ENCODE measurements around the gene DIP2C.

GRCh38 chr10:381805-382204, 307.7 kb downstream of the DIP2C start:
- TF ChIP-seq FOXM1 (IDR thresholded peaks at IDR 0.05; ENCODE audit: borderline replicate concordance), result no peak
- TF ChIP-seq SP1 (IDR thresholded peaks at IDR 0.05), result no peak
- no peak for TF ChIP-seq HDGF (IDR thresholded peaks at IDR 0.05; ENCODE audit: borderline replicate concordance)
- no peak for TF ChIP-seq LEF1 (IDR thresholded peaks at IDR 0.05; ENCODE audit: borderline replicate concordance)
- no peak for TF ChIP-seq FOXA1 (IDR thresholded peaks at IDR 0.05)
- TF ChIP-seq CTBP1 (IDR thresholded peaks at IDR 0.05; ENCODE audit: borderline replicate concordance), result no peak
- TF ChIP-seq, protein P1, sequence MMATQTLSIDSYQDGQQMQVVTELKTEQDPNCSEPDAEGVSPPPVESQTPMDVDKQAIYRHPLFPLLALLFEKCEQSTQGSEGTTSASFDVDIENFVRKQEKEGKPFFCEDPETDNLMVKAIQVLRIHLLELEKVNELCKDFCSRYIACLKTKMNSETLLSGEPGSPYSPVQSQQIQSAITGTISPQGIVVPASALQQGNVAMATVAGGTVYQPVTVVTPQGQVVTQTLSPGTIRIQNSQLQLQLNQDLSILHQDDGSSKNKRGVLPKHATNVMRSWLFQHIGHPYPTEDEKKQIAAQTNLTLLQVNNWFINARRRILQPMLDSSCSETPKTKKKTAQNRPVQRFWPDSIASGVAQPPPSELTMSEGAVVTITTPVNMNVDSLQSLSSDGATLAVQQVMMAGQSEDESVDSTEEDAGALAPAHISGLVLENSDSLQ (IDR thresholded peaks at IDR 0.05), result no peak
- TF ChIP-seq TARDBP (IDR thresholded peaks at IDR 0.05), result no peak
- TF ChIP-seq ARNT (IDR thresholded peaks at IDR 0.05), result no peak
- no peak for TF ChIP-seq ELF4 (IDR thresholded peaks at IDR 0.05)
- no peak for TF ChIP-seq NFRKB (IDR thresholded peaks at IDR 0.05)
- TF ChIP-seq L3MBTL2 (conservative IDR thresholded peaks at IDR 0.05), result no peak
- TF ChIP-seq SUZ12 (IDR thresholded peaks at IDR 0.05), result no peak

Measured in HEK293T (cell line).